Omental fat pad (tissue), 4 donors: ENCODE data around the gene VAPA. TPM values are rescaled to one million over a fixed set of nuclear protein-coding genes. Genes with fewer than 3 reads are reported as not detected.

Experiments
- ATAC-seq: fragments of 150-250 bp; one replicate; pipeline ENCODE4 v1.9.1; 2016; ENCODE audit warnings: mild to moderate bottlenecking, moderate library complexity; ENCODE audit not compliant: low FRiP score
- DNase-seq: peaks from one replicate; pipeline ENCODE4 v3.0.0-alpha.2; 2019; ENCODE audit warnings: low spot score
- total RNA-seq, 4 donors: library from RNA; depleted of rRNA; stranded (reverse); fragments of >200 nt; gene quantifications; one replicate each; pipeline ENCODE4 v1.1.0, GENCODE V29; 2016
- TF ChIP-seq, protein P1 (sequence below), 3 donors: fragments of 450-650 bp; IDR thresholded peaks; one replicate each; pipeline ENCODE4 v1.5.1; 2016 to 2017; ENCODE audit warnings: antibody characterized with exemption in 3 of 3, mild to moderate bottlenecking in 3 of 3, moderate library complexity in 2 of 3

The VAPA gene
- total RNA-seq, 4 donors from 2014 or later, result 173 to 345 (median 246) TPM

DNA sequence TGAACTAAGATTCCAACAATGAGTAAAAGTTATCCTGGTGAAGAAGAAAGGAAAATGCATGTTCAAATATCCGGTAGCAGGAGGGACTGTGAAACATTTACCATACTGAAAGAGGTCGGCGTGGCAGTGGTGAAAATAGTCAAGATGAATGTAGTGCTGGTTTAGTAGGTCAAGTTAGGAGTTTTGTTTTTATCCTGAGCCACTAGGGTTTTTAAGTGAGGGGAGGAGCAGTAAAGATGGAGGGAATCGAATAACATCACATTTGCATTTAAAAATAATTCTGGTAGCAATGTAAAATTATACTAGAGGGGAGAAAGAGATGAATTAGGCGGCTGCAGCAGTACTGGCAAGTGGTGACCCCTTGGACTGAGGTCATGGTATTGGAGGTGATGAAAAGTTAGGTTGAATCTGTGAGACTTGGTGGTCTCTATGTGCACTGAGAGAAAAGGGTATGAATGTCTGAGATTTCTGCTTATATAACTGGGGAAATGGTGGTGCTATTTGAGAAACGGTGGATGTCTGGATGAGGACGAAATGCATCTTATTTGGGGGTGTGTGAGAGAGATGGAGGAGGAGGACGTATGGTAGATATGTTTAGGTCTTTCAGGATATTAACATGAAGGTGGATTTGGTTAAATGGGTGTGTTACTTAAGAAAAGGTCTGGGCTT is 5.9 kb downstream of the VAPA start:
- TF ChIP-seq, protein P1, sequence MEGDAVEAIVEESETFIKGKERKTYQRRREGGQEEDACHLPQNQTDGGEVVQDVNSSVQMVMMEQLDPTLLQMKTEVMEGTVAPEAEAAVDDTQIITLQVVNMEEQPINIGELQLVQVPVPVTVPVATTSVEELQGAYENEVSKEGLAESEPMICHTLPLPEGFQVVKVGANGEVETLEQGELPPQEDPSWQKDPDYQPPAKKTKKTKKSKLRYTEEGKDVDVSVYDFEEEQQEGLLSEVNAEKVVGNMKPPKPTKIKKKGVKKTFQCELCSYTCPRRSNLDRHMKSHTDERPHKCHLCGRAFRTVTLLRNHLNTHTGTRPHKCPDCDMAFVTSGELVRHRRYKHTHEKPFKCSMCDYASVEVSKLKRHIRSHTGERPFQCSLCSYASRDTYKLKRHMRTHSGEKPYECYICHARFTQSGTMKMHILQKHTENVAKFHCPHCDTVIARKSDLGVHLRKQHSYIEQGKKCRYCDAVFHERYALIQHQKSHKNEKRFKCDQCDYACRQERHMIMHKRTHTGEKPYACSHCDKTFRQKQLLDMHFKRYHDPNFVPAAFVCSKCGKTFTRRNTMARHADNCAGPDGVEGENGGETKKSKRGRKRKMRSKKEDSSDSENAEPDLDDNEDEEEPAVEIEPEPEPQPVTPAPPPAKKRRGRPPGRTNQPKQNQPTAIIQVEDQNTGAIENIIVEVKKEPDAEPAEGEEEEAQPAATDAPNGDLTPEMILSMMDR (IDR thresholded peaks at IDR 0.05), result no peak
- ATAC-seq (no peak), DNase-seq (no peak)

DNA sequence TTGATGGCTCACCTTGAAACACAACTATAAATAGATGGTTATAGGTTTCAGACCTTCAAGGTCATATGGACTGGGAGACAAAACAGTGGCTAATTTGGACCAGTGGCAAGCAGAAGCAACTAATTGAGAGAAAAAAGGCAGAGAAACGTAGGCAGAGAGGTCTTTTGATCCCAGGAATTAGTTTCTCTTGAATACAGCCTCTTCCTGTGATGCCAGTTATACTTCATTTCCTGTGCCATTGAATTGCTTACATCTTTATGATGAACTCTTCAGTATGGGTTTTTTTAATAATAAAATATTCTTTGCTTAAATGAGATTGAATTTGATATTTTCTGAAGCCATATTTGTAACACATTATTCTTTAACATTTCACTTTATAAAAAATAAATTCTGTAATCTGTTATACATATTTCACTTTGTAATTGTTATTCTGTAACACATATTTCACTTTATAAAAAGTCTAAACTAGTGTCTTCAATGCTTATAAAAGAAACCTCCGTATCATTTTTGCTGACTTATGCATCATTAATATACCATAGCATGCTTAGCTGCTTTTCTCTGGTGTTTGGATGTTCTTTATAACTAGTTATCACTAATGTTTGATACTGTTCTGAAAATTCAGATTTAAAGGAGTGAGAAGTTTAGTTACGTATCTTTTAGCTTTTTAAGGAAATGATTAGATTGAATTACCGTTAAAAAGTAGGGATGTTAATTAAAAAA is 8.9 kb downstream of the VAPA start:
- ATAC-seq, result no peak
- DNase-seq, result no peak
- TF ChIP-seq, protein P1 (IDR thresholded peaks at IDR 0.05), result no peak

DNA sequence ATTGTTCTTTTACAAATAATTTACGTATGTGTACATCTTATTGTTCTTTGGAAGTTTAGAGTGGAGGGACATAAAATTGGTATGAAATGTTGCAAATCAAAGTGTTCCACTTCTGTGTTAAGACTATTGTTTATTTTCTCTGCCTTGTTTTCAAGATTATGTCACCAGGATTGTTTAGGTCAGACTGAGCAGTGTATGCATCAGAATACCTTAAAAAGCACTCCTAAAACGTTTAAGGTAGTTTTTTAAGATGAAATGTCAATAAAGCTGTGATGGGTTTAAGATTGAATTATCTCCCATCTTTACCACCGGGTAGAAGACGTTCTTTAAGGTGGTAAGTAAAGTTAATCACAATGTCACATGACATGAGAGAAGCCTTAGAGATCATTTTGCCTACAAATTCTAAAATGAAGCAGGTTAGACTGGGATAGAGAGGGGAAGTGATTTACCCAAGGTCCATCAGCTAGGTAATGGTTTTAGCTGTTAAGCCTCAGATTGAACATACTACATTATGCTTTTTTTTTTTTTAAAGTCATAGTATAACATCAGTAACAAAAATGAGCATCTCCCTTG is 10.6 kb downstream of the VAPA start:
- TF ChIP-seq, protein P1 (IDR thresholded peaks at IDR 0.05), result no peak
- DNase-seq (no peak), ATAC-seq (no peak)

DNA sequence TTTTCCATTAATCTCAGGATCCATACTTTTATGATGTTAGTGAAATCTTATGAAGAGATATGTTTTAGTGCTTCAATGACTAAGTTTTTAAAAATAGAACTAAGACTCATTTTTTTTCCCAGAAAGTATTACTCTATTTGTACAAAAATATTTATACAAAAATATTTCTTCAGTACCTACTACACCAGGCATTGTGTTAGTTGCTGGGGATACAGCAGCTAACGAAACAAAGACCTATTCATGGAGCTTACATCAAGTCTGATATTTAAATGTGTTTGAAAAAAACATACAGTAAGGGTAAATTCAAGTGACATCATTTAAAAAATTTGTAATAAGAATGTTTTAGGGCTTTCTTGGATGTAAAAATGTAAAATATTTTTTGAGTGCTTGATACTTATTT is 11.6 kb downstream of the VAPA start:
- ATAC-seq (peak; percentile 70), DNase-seq (no peak)
- TF ChIP-seq, protein P1 (IDR thresholded peaks at IDR 0.05), result no peak

DNA sequence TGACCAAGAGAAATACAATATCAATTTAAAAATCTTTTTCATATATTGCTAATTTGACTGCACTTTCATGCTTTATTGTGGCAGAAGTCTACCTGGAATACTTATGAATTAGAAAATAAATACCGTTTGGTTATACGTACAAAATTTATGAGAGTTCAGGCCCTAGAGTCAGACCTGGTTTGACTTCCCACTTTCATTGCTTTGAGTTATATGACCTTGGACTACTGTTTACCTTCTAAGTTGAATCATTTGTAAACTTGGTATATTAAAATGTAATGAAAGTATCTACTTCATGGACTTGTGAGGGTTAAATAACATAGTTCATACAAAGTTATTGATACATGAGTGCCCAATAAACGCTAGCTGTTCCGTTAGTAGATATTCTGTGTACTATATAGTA is 12.0 kb downstream of the VAPA start:
- TF ChIP-seq, protein P1 (IDR thresholded peaks at IDR 0.05), result no peak
- ATAC-seq (no peak), DNase-seq (no peak)

DNA sequence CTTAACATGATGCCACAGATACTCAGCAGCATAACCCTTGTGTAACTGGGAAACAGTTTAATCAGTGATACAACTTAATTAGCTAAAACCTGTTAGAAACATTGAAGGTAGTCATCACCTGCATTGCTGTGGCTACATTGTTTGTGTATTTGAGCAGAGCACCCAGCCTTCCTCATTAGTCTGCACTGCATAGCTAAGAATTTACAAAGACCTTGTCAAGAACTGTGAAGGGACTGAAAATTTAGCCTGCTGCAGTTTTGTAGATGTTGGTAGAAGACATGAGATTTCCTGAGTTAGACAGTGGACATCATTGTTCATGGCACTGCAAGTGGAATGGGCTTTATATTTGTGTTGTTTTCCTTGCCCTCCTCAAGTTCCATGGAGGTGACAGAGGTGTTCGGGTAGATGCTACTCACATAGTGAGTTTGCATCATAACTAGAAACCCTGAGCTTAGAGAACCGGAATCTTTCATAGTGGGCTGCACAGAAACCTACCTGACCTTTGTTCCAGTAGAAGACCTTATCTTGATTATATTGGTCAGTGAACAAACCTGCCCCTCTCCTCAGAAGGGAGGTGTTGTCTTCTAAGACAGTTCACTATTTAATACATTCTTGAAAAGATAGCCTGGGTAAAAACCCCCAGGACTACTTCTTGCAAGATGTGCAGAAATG is 12.5 kb downstream of the VAPA start:
- TF ChIP-seq, protein P1 (IDR thresholded peaks at IDR 0.05), result no peak
- ATAC-seq (no peak), DNase-seq (no peak)
